GM23248 (cell line): ENCODE data around the gene ARL4A.

Experiments
- EZH2 ChIP-seq: fragments of 200-600 bp; sonication (generic); IDR thresholded peaks from 2 replicates; pipeline ENCODE4 v1.6.1; 2018; ENCODE audit warnings: antibody characterized with exemption, mild to moderate bottlenecking; ENCODE audit not compliant: insufficient read depth, poor library complexity, severe bottlenecking
- EZH2phosphoT487 ChIP-seq: fragments of 200-600 bp; sonication (generic); IDR thresholded peaks from 2 replicates; pipeline ENCODE4 v1.6.1; 2018; ENCODE audit warnings: antibody characterized with exemption, moderate library complexity, mild to moderate bottlenecking, low read depth; ENCODE audit not compliant: insufficient read depth

- TF ChIP-seq EZH2 (no peak), EZH2phosphoT487 (no peak)
Measured at GRCh38 chr7:12708314-12708713, 20.9 kb downstream of the ARL4A start.
